WERI-Rb-1 (cell line): ENCODE data around the gene NME9.

Experiments used
- DNase-seq: peaks from one replicate; pipeline ENCODE4 v3.0.0-alpha.2; 2020
- H3K27ac ChIP-seq: fragments of 250-450 bp; sonication (Bioruptor Pico); 2 replicates; pipeline ENCODE4 v1.5.1; 2020; ENCODE audit warnings: mild to moderate bottlenecking, moderate library complexity
- H3K27me3 ChIP-seq: fragments of 250-450 bp; sonication (Bioruptor Pico); 2 replicates; pipeline ENCODE4 v1.5.1; 2021; ENCODE audit warnings: mild to moderate bottlenecking, low read depth, moderate library complexity; ENCODE audit not compliant: insufficient read depth, severe bottlenecking
- H3K36me3 ChIP-seq: fragments of 250-450 bp; sonication (Bioruptor Pico); 2 replicates; pipeline ENCODE4 v1.5.1; 2020; ENCODE audit warnings: mild to moderate bottlenecking, moderate library complexity
- H3K4me3 ChIP-seq: 2 replicates; pipeline ENCODE4 v1.5.1; 2011; ENCODE audit warnings: low read depth, mild to moderate bottlenecking, control low read depth, low read length
- H3K9me3 ChIP-seq: fragments of 250-450 bp; sonication (Bioruptor Pico); 2 replicates; pipeline ENCODE4 v1.5.1; 2021; ENCODE audit warnings: mild to moderate bottlenecking, moderate library complexity; ENCODE audit not compliant: severe bottlenecking
- CTCF ChIP-seq: IDR thresholded peaks from 2 replicates; pipeline ENCODE4 v1.5.1; 2011; ENCODE audit warnings: low read depth, mild to moderate bottlenecking, control low read depth, inconsistent platforms, low read length

Gene NME9

GRCh38 chr3:138314751-138315150 is 14.9 kb downstream of the NME9 start:
- TF ChIP-seq CTCF: no peak
- Histone ChIP-seq H3K27me3 (no peaks in the 10 kb centered on the region), H3K27ac (no peak overlapping the region), H3K9me3 (no peaks in the 10 kb centered on the region), H3K4me3 (no peak overlapping the region), H3K36me3 (no peaks in the 10 kb centered on the region)
- no peak for DNase-seq

GRCh38 chr3:138310494-138310893 is 19.2 kb downstream of the NME9 start:
- DNase-seq: no peak
- no peaks in the 10 kb centered on the region for H3K9me3 ChIP-seq
- H3K27ac ChIP-seq: no peak overlapping the region
- no peaks in the 10 kb centered on the region for H3K27me3 ChIP-seq
- no peak overlapping the region for H3K4me3 ChIP-seq
- no peak for TF ChIP-seq CTCF
- no peaks in the 10 kb centered on the region for H3K36me3 ChIP-seq

- no peaks in the 10 kb centered on the region for H3K27me3 ChIP-seq
- H3K4me3 ChIP-seq: no peak overlapping the region
- H3K36me3 ChIP-seq: no peaks in the 10 kb centered on the region
- TF ChIP-seq CTCF: no peak
- H3K9me3 ChIP-seq: no peaks in the 10 kb centered on the region
- no peak overlapping the region for H3K27ac ChIP-seq
- no peak for DNase-seq
Measured at GRCh38 chr3:138308783-138309182, 20.9 kb downstream of the NME9 start.

GRCh38 chr3:138307899-138308298 is 21.8 kb downstream of the NME9 start:
- Histone ChIP-seq H3K36me3 (no peaks in the 10 kb centered on the region), H3K27ac (no peak overlapping the region), H3K4me3 (no peak overlapping the region), H3K9me3 (no peaks in the 10 kb centered on the region), H3K27me3 (no peaks in the 10 kb centered on the region)
- no peak for TF ChIP-seq CTCF
- no peak for DNase-seq

- no peak for TF ChIP-seq CTCF
- no peaks in the 10 kb centered on the region; the same call in 1 of the 2 replicates for H3K36me3 ChIP-seq
- no peak overlapping the region for H3K27ac ChIP-seq
- no peaks in the 10 kb centered on the region for H3K9me3 ChIP-seq
- no peak for DNase-seq
- H3K4me3 ChIP-seq: no peak overlapping the region
- no peaks in the 10 kb centered on the region for H3K27me3 ChIP-seq
Measured at GRCh38 chr3:138303474-138303873, 26.2 kb downstream of the NME9 start.

- Histone ChIP-seq H3K9me3 (no peaks in the 10 kb centered on the region), H3K27ac (no peak overlapping the region), H3K4me3 (no peak overlapping the region), H3K36me3 (peaks cover 5% of the 10 kb centered on the region), H3K27me3 (no peaks in the 10 kb centered on the region)
- TF ChIP-seq CTCF: no peak
- no peak for DNase-seq
Measured at GRCh38 chr3:138300647-138301046, 29.0 kb downstream of the NME9 start.
